Gastrocnemius medialis (tissue), 4 donors: ENCODE data around the gene DGCR2. TPM values are rescaled to one million over a fixed set of nuclear protein-coding genes. Genes with fewer than 3 reads are reported as not detected.
A peak's percentile ranks its signal among the peaks of the same experiment; 100 is the strongest.

Experiments used
- ATAC-seq, 2 donors: fragments of 150-250 bp; one replicate each; pipeline ENCODE4 v1.9.1; 2016
- DNase-seq, 2 donors: peaks; one replicate each; pipeline ENCODE4 v3.0.0-alpha.2; 2019
- H3K27ac ChIP-seq, 4 donors: fragments of 200-600 bp; sonication (generic); 1 replicate in 1 of 4; 2 replicates in 3 of 4; pipeline ENCODE4 v1.5.1; 2016 to 2018; ENCODE audit warnings: mild to moderate bottlenecking in 2 of 4, moderate library complexity in 1 of 4
- H3K27me3 ChIP-seq, 3 donors: fragments of 200-600 bp; sonication (generic) in 2 of 3; 1 replicate in 1 of 3; 2 replicates in 2 of 3; pipeline versions ENCODE4 v1.5.1 to v1.6.0; 2016 to 2019; ENCODE audit warnings: mild to moderate bottlenecking in 1 of 3, moderate library complexity in 1 of 3
- H3K36me3 ChIP-seq, 2 donors: fragments of 200-600 bp; sonication (generic) in 1 of 2; one replicate each; pipeline ENCODE4 v1.5.1; 2017 to 2018
- H3K4me1 ChIP-seq, 2 donors: fragments of 200-600 bp; sonication (generic) in 1 of 2; one replicate each; pipeline ENCODE4 v1.5.1; 2016 to 2017; ENCODE audit warnings: mild to moderate bottlenecking in 2 of 2
- H3K4me3 ChIP-seq, 4 donors: fragments of 200-600 bp; sonication (generic) in 3 of 4; 1 replicate in 1 of 4; 2 replicates in 3 of 4; pipeline ENCODE4 v1.5.1; 2016 to 2019; ENCODE audit warnings: mild to moderate bottlenecking in 2 of 4
- H3K9me3 ChIP-seq, 3 donors: fragments of 200-600 bp; sonication (generic) in 2 of 3; 1 replicate in 1 of 3; 2 replicates in 2 of 3; pipeline ENCODE4 v1.5.1; 2016 to 2019
- CTCF ChIP-seq, 5 experiments: fragments of 450-650 bp in 3 of 5; fragments of 200-600 bp in 2 of 5; sonication (generic) in 2 of 5; IDR thresholded peaks in 4 of 5; conservative IDR thresholded peaks in 1 of 5; 1 replicate in 4 of 5; 2 replicates in 1 of 5; pipeline ENCODE4 v1.5.1; 2016 to 2019; ENCODE audit warnings: antibody characterized with exemption in 5 of 5, mild to moderate bottlenecking in 3 of 5, moderate library complexity in 3 of 5
- POLR2A ChIP-seq, 2 donors: fragments of 450-650 bp; IDR thresholded peaks; one replicate each; pipeline ENCODE4 v1.6.1; 2017; ENCODE audit warnings: antibody characterized with exemption in 2 of 2, mild to moderate bottlenecking in 2 of 2, moderate library complexity in 2 of 2
- in situ Hi-C, 4 donors: fragments of 200-750 bp; cut with MboI; loops; one replicate each; pipeline versions ENCODE4 v1.15.0 to v1.8.0; 2017; ENCODE audit warnings: low sequenced_read_pairs in 4 of 4
- intact Hi-C: fragments of 100-400 bp; cut with DNase I; formaldehyde crosslinking; loops from one replicate; pipeline ENCODE4 v1.15.1; 2023; ENCODE audit warnings: low total_unique reads
- total RNA-seq, 4 donors: library from RNA; depleted of rRNA; stranded (reverse); fragments of >200 nt; gene quantifications; one replicate each; pipeline versions ENCODE4 v1.1.0 to v1.2.3, GENCODE V29; 2016

The DGCR2 gene
- total RNA-seq, 4 donors from 2014 or later = 30.0 to 72.7 (median 43.5) TPM

- intact Hi-C loops (no loop called here), in situ Hi-C loops (loop anchor here in 1 of 4 donors (25.0 kb wide), 1 partner anchor 488 kb away; no protein-coding TSS in a partner anchor)
- DNase-seq (no peak), ATAC-seq (no peak)
- TF ChIP-seq POLR2A (IDR thresholded peaks at IDR 0.05) (no peak), CTCF (IDR thresholded peaks at IDR 0.05 in 4 of 5, conservative IDR thresholded peaks at IDR 0.05 in 1 of 5) (no peak)
- Histone ChIP-seq H3K27ac (no peak overlapping the region), H3K4me3 (peak overlapping the region; percentile 17 to 47 (median 34)), H3K27me3 (peaks cover 46 to 52% (median 52%) of the 10 kb centered on the region in 3 donors), H3K9me3 (no peaks in the 10 kb centered on the region), H3K4me1 (peaks cover 0 to 6% of the 10 kb centered on the region in 2 donors), H3K36me3 (no peaks in the 10 kb centered on the region)
Observed at GRCh38 chr22:19149047-19149883, 27.1 kb upstream of the DGCR2 start.

- intact Hi-C loops (no loop called here), in situ Hi-C loops (loop anchor here in 1 of 4 donors (25.0 kb wide), 1 partner anchor 489 kb away; no protein-coding TSS in a partner anchor)
- Histone ChIP-seq H3K4me3 (peak overlapping the region in 3 of 4 donors; percentile 17 to 47 (median 28)), H3K27ac (no peak overlapping the region), H3K9me3 (no peaks in the 10 kb centered on the region), H3K4me1 (peaks cover 5 to 11% of the 10 kb centered on the region in 2 donors), H3K27me3 (peaks cover 44 to 47% (median 46%) of the 10 kb centered on the region in 3 donors), H3K36me3 (no peaks in the 10 kb centered on the region)
- TF ChIP-seq CTCF (IDR thresholded peaks at IDR 0.05 in 4 of 5, conservative IDR thresholded peaks at IDR 0.05 in 1 of 5) = no peak
- TF ChIP-seq POLR2A (IDR thresholded peaks at IDR 0.05) = no peak
- no peak for ATAC-seq
- no peak for DNase-seq
Observed at GRCh38 chr22:19148417-19149046, 26.3 kb upstream of the DGCR2 start.

GRCh38 chr22:19147195-19147780 is 25.1 kb upstream of the DGCR2 start:
- peaks cover 8 to 14% of the 10 kb centered on the region in 2 donors for H3K4me1 ChIP-seq
- DNase-seq = no peak
- intact Hi-C loops (no loop called here), in situ Hi-C loops (loop anchor here in 1 of 4 donors (25.0 kb wide), 1 partner anchor 490 kb away; no protein-coding TSS in a partner anchor)
- peaks cover 0 to 6% of the 10 kb centered on the region in 2 donors for H3K36me3 ChIP-seq
- no peak for TF ChIP-seq POLR2A (IDR thresholded peaks at IDR 0.05)
- ATAC-seq = no peak
- peaks cover 34 to 37% (median 37%) of the 10 kb centered on the region in 3 donors for H3K27me3 ChIP-seq
- no peak overlapping the region for H3K4me3 ChIP-seq
- no peak overlapping the region for H3K27ac ChIP-seq
- no peaks in the 10 kb centered on the region for H3K9me3 ChIP-seq

GRCh38 chr22:19146215-19146968 is 24.2 kb upstream of the DGCR2 start:
- intact Hi-C loops = no loop called here
- Histone ChIP-seq H3K36me3 (peaks cover 0 to 15% of the 10 kb centered on the region in 2 donors), H3K4me3 (no peak overlapping the region), H3K4me1 (peaks cover 8 to 14% of the 10 kb centered on the region in 2 donors), H3K27me3 (peaks cover 25 to 29% (median 28%) of the 10 kb centered on the region in 3 donors), H3K9me3 (no peaks in the 10 kb centered on the region), H3K27ac (no peak overlapping the region)
- in situ Hi-C loops = loop anchor here in 1 of 4 donors (25.0 kb wide), 1 partner anchor 491 kb away; no protein-coding TSS in a partner anchor
- ATAC-seq (no peak), DNase-seq (no peak)
- TF ChIP-seq POLR2A (IDR thresholded peaks at IDR 0.05) = no peak
- TF ChIP-seq CTCF (IDR thresholded peaks at IDR 0.05 in 4 of 5, conservative IDR thresholded peaks at IDR 0.05 in 1 of 5) = no peak
